ENCODE data around the gene SPON2.

DNA sequence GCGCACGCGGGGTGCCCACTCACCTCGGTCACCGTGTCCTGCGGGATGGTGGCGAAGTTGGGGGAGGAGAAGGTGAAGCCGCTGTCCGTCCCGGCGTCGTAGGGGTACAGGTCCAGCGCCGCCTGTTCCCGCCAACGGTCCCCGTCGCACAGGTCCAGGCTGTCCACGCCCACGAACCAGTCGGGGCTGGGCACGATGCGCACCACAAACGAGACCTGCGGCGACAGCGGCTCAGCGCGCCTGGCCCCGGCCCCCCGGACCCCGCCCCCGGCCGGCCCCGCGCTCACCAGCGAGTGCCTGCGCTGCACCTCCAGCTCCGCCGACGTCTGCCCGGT lies 1.4 kb downstream of the SPON2 start:
- no peak for TF ChIP-seq HDGF (IDR thresholded peaks at IDR 0.05; ENCODE audit: borderline replicate concordance)
- no peak for TF ChIP-seq CTBP1 (IDR thresholded peaks at IDR 0.05; ENCODE audit: borderline replicate concordance)
- no peak for TF ChIP-seq FOXK2 (IDR thresholded peaks at IDR 0.05)
- TF ChIP-seq TARDBP (IDR thresholded peaks at IDR 0.05) = no peak
- TF ChIP-seq FOXA1 (IDR thresholded peaks at IDR 0.05) = no peak
- TF ChIP-seq ELF4 (IDR thresholded peaks at IDR 0.05) = no peak
- TF ChIP-seq FOXM1 (IDR thresholded peaks at IDR 0.05; ENCODE audit: borderline replicate concordance) = no peak
- no peak for TF ChIP-seq SP1 (IDR thresholded peaks at IDR 0.05)
- TF ChIP-seq BHLHE40 (IDR thresholded peaks at IDR 0.05; ENCODE audit: borderline replicate concordance) = no peak
- no peak for TF ChIP-seq PKNOX1 (IDR thresholded peaks at IDR 0.05)
- no peak for TF ChIP-seq NFRKB (IDR thresholded peaks at IDR 0.05)
- no peak for TF ChIP-seq ZNF384 (IDR thresholded peaks at IDR 0.05)
- TF ChIP-seq SUZ12 (IDR thresholded peaks at IDR 0.05) = no peak

All from HEK293T (cell line).